GM20431 (cell line): ENCODE measurements around the gene TREM1.

Experiments used
- in situ Hi-C: fragments of 300-500 bp; cut with MseI, MboI; formaldehyde crosslinking; loops from one replicate; pipeline ENCODE4 v1.15.0; 2020; ENCODE audit warnings: low sequenced_read_pairs; ENCODE audit not compliant: unreplicated experiment

Gene TREM1

GRCh38 chr6:41228096-41228495 lies 58.4 kb downstream of the TREM1 start, which contains the start of gene TREML4:
TSS of gene TREML4 (plus strand) at chr6:41228349. CDS start at chr6:41228428, 79 bp downstream.
- in situ Hi-C loops: no loop called here

GRCh38 chr6:41226752-41227151 lies 59.7 kb downstream of the TREM1 start:
- in situ Hi-C loops: no loop called here

GRCh38 chr6:41224800-41225199 lies 61.7 kb downstream of the TREM1 start:
- in situ Hi-C loops: no loop called here
